Vagina (tissue), 2 donors: ENCODE measurements around the gene PTPN3. TPM values are rescaled to one million over a fixed set of nuclear protein-coding genes. Genes with fewer than 3 reads are reported as not detected.

Experiments used
- DNase-seq, 2 donors: peaks; one replicate each; pipeline ENCODE4 v3.0.0-alpha.2; 2017; ENCODE audit errors: extremely low spot score in 2 of 2
- H3K27ac ChIP-seq: fragments of 200-600 bp; sonication (generic); one replicate; pipeline ENCODE4 v1.5.1; 2019
- H3K27me3 ChIP-seq: fragments of 200-600 bp; sonication (generic); one replicate; pipeline ENCODE4 v1.5.1; 2019
- H3K36me3 ChIP-seq, 2 donors: fragments of 200-600 bp; sonication (generic); one replicate each; pipeline ENCODE4 v1.5.1; 2017 to 2019
- H3K4me1 ChIP-seq: fragments of 200-600 bp; sonication (generic); one replicate; pipeline ENCODE4 v1.5.1; 2019
- H3K4me3 ChIP-seq, 2 donors: fragments of 200-600 bp; sonication (generic); 1 replicate in 1 of 2; 2 replicates in 1 of 2; pipeline ENCODE4 v1.5.1; 2016 to 2019
- H3K9me3 ChIP-seq: fragments of 200-600 bp; sonication (generic); one replicate; pipeline ENCODE4 v1.5.1; 2019
- CTCF ChIP-seq, 3 experiments: fragments of 450-650 bp in 2 of 3; fragments of 200-600 bp in 1 of 3; sonication (generic) in 1 of 3; IDR thresholded peaks; one replicate each; pipeline ENCODE4 v1.5.1; 2017 to 2019; ENCODE audit warnings: antibody characterized with exemption in 3 of 3, mild to moderate bottlenecking in 2 of 3, moderate library complexity in 2 of 3
- POLR2A ChIP-seq, 2 donors: fragments of 450-650 bp; IDR thresholded peaks; one replicate each; pipeline ENCODE4 v1.6.1; 2017; ENCODE audit warnings: antibody characterized with exemption in 2 of 2, mild to moderate bottlenecking in 2 of 2, moderate library complexity in 2 of 2
- POLR2AphosphoS5 ChIP-seq, 2 donors: sonication (generic); formaldehyde crosslinking; IDR thresholded peaks; one replicate each; pipeline ENCODE4 v1.9.0; 2017; ENCODE audit warnings: antibody characterized with exemption in 2 of 2, mild to moderate bottlenecking in 2 of 2, low read depth in 1 of 2; ENCODE audit not compliant: insufficient read depth in 1 of 2
- intact Hi-C: fragments of 100-400 bp; cut with DNase I; formaldehyde crosslinking; loops from one replicate; pipeline ENCODE4 v1.15.1; 2023
- total RNA-seq: library from RNA; depleted of rRNA; stranded (reverse); fragments of >200 nt; gene quantifications from one replicate; pipeline ENCODE4 v1.2.3, GENCODE V29; 2016

Gene PTPN3
- total RNA-seq, 1 donor from 2014 or later = 15.5 TPM

- Histone ChIP-seq H3K27ac (no peak overlapping the region), H3K4me3 (no peak overlapping the region)
Measured at GRCh38 chr9:109417585-109418544, 80.2 kb downstream of the PTPN3 start.

GRCh38 chr9:109417054-109417453 is 81.1 kb downstream of the PTPN3 start:
- DNase-seq = no peak
- no peaks in the 10 kb centered on the region for H3K27me3 ChIP-seq
- H3K9me3 ChIP-seq = no peaks in the 10 kb centered on the region
- H3K4me1 ChIP-seq = no peaks in the 10 kb centered on the region
- no peak for TF ChIP-seq CTCF (IDR thresholded peaks at IDR 0.05)
- no peak for TF ChIP-seq POLR2AphosphoS5 (IDR thresholded peaks at IDR 0.05; ENCODE audit: insufficient read depth in 1 of 2, low read depth in 1 of 2)
- no peak for TF ChIP-seq POLR2A (IDR thresholded peaks at IDR 0.05)
- no peak overlapping the region for H3K27ac ChIP-seq
- intact Hi-C loops = no loop called here
- H3K36me3 ChIP-seq = no peaks in the 10 kb centered on the region
- H3K4me3 ChIP-seq = no peak overlapping the region

More at GRCh38 chr9:109417585-109418544, 80.2 kb downstream of the PTPN3 start:
- H3K4me1 ChIP-seq = no peaks in the 10 kb centered on the region
- no peaks in the 10 kb centered on the region for H3K9me3 ChIP-seq
- DNase-seq = no peak
- intact Hi-C loops = no loop called here
- no peak for TF ChIP-seq POLR2A (IDR thresholded peaks at IDR 0.05)
- TF ChIP-seq POLR2AphosphoS5 (IDR thresholded peaks at IDR 0.05; ENCODE audit: insufficient read depth in 1 of 2, low read depth in 1 of 2) = no peak
- TF ChIP-seq CTCF (IDR thresholded peaks at IDR 0.05) = no peak
- no peaks in the 10 kb centered on the region for H3K27me3 ChIP-seq
- H3K36me3 ChIP-seq = no peaks in the 10 kb centered on the region

GRCh38 chr9:109416135-109416706 is 81.9 kb downstream of the PTPN3 start:
- no peak for TF ChIP-seq POLR2A (IDR thresholded peaks at IDR 0.05)
- Histone ChIP-seq H3K9me3 (no peaks in the 10 kb centered on the region), H3K4me3 (no peak overlapping the region), H3K27me3 (no peaks in the 10 kb centered on the region), H3K4me1 (no peaks in the 10 kb centered on the region), H3K36me3 (no peaks in the 10 kb centered on the region), H3K27ac (no peak overlapping the region)
- DNase-seq = no peak
- intact Hi-C loops = no loop called here

- Histone ChIP-seq H3K9me3 (no peaks in the 10 kb centered on the region), H3K27me3 (no peaks in the 10 kb centered on the region), H3K4me1 (no peaks in the 10 kb centered on the region), H3K36me3 (no peaks in the 10 kb centered on the region), H3K27ac (no peak overlapping the region), H3K4me3 (no peak overlapping the region)
- intact Hi-C loops = no loop called here
- no peak for DNase-seq
- TF ChIP-seq POLR2A (IDR thresholded peaks at IDR 0.05) = no peak
- no peak for TF ChIP-seq POLR2AphosphoS5 (IDR thresholded peaks at IDR 0.05; ENCODE audit: insufficient read depth in 1 of 2, low read depth in 1 of 2)
- no peak for TF ChIP-seq CTCF (IDR thresholded peaks at IDR 0.05)
Measured at GRCh38 chr9:109414125-109414785, 83.9 kb downstream of the PTPN3 start.

GRCh38 chr9:109411798-109412352 is 86.2 kb downstream of the PTPN3 start:
- H3K27me3 ChIP-seq = no peaks in the 10 kb centered on the region
- no peaks in the 10 kb centered on the region for H3K36me3 ChIP-seq
- H3K27ac ChIP-seq = no peak overlapping the region
- no peak overlapping the region for H3K4me3 ChIP-seq
- no peaks in the 10 kb centered on the region for H3K9me3 ChIP-seq
- TF ChIP-seq POLR2AphosphoS5 (IDR thresholded peaks at IDR 0.05; ENCODE audit: insufficient read depth in 1 of 2, low read depth in 1 of 2) (no peak), POLR2A (IDR thresholded peaks at IDR 0.05) (no peak), CTCF (IDR thresholded peaks at IDR 0.05) (no peak)
- no peak for DNase-seq
- H3K4me1 ChIP-seq = no peaks in the 10 kb centered on the region
- intact Hi-C loops = no loop called here
